Loucy (cell line): ENCODE measurements around the gene CORO2B.

ENCODE experiments used
- H2AFZ ChIP-seq: fragments of 200-600 bp; sonication (generic); 2 replicates; pipeline ENCODE4 v1.6.0; 2016; ENCODE audit warnings: antibody characterized with exemption, mild to moderate bottlenecking, low read length, moderate library complexity
- H3F3A ChIP-seq: fragments of 200-600 bp; 2 replicates; pipeline ENCODE4 v1.6.0; 2016; ENCODE audit warnings: antibody characterized with exemption, low read depth, mild to moderate bottlenecking
- H3K27me3 ChIP-seq: fragments of 200-600 bp; sonication (generic); 2 replicates; pipeline ENCODE4 v1.6.1; 2014; ENCODE audit warnings: low read length, mild to moderate bottlenecking; ENCODE audit not compliant: insufficient read depth, poor library complexity, severe bottlenecking
- H3K36me3 ChIP-seq: fragments of 200-600 bp; sonication (generic); 2 replicates; pipeline ENCODE4 v1.6.1; 2016; ENCODE audit warnings: low read length; ENCODE audit not compliant: insufficient read depth
- H3K4me1 ChIP-seq: fragments of 200-600 bp; sonication (generic); 2 replicates; pipeline ENCODE4 v1.5.1; 2014; ENCODE audit warnings: low read length, mild to moderate bottlenecking; ENCODE audit not compliant: insufficient read depth, poor library complexity, severe bottlenecking
- H3K4me2 ChIP-seq: fragments of 200-600 bp; sonication (generic); 2 replicates; pipeline ENCODE4 v1.6.0; 2014; ENCODE audit warnings: antibody characterized with exemption, low read length, low read depth, mild to moderate bottlenecking; ENCODE audit not compliant: poor library complexity, severe bottlenecking
- H3K4me3 ChIP-seq: fragments of 200-600 bp; sonication (generic); 2 replicates; pipeline ENCODE4 v1.5.1; 2014; ENCODE audit warnings: low read length, mild to moderate bottlenecking, mixed read lengths; ENCODE audit not compliant: poor library complexity, severe bottlenecking
- H3K79me2 ChIP-seq: fragments of 200-600 bp; sonication (generic); 2 replicates; pipeline ENCODE4 v1.6.1; 2014; ENCODE audit warnings: low read length; ENCODE audit not compliant: insufficient read depth
- H3K9ac ChIP-seq: fragments of 200-600 bp; sonication (generic); 2 replicates; pipeline ENCODE4 v1.6.0; 2014; ENCODE audit warnings: mild to moderate bottlenecking, low read depth, low read length, moderate library complexity; ENCODE audit not compliant: poor library complexity, severe bottlenecking
- H3K9me2 ChIP-seq: fragments of 200-600 bp; sonication (generic); replicated peaks from 2 replicates; pipeline ENCODE4 v1.6.1; 2016; ENCODE audit warnings: low read depth, low read length, mixed read lengths
- H3K9me3 ChIP-seq: fragments of 200-600 bp; sonication (generic); 2 replicates; pipeline ENCODE4 v1.6.1; 2014; ENCODE audit warnings: mild to moderate bottlenecking, antibody characterized with exemption, low read length, low read depth; ENCODE audit not compliant: insufficient read depth
- H4K20me1 ChIP-seq: fragments of 200-600 bp; sonication (generic); 2 replicates; pipeline ENCODE4 v1.6.0; 2014; ENCODE audit warnings: antibody characterized with exemption, low read length, mild to moderate bottlenecking; ENCODE audit not compliant: insufficient read depth, poor library complexity, severe bottlenecking
- CTCF ChIP-seq: fragments of 200-600 bp; sonication (generic); conservative IDR thresholded peaks from 2 replicates; pipeline ENCODE4 v1.5.1; 2014; ENCODE audit warnings: mild to moderate bottlenecking, antibody characterized with exemption, low read length
- EZH2phosphoT487 ChIP-seq: fragments of 200-600 bp; IDR thresholded peaks from 2 replicates; pipeline ENCODE4 v1.6.1; 2018; ENCODE audit warnings: antibody characterized with exemption, mild to moderate bottlenecking, moderate library complexity, borderline replicate concordance

The CORO2B gene

DNA sequence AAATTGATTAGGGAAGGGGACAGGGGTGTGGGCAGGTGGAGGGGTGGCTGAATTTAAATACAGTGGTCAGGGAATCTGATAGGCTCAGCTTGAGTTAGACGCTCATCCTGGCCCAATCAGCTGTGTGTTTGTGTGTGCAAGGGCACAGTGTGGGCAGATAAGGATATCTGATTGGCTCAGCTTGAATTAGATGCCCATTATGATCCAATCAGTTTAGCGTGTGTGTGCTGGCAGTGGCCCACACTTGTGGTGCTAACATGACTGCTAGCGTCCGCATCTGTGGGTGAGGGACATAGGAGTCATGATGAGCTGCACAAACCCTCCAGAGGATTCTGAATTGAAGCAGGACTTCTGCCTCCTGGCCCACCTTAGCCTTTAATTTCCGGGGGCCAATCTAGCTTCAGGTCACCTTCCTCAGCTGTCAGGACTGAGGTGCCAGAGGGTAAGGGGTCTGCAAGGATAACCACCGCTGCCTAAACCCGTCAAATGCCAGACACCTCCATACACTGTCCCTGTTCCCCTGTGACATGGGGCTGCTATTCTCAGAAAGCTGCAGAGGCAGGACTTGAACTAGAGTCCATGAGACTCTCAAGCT lies 97.3 kb downstream of the CORO2B start:
- Histone ChIP-seq H2AFZ (peak overlapping the region; percentile 30; the same call in 1 of the 2 replicates), H3K27me3 (no peaks in the 10 kb centered on the region), H3K79me2 (no peaks in the 10 kb centered on the region), H4K20me1 (no peaks in the 10 kb centered on the region), H3K4me3 (no peak overlapping the region), H3K4me1 (peaks cover 2% of the 10 kb centered on the region), H3K9me3 (no peaks in the 10 kb centered on the region), H3K9ac (no peak overlapping the region), H3K9me2 (no peaks in the 10 kb centered on the region), H3F3A (no peaks in the 10 kb centered on the region), H3K4me2 (no peak overlapping the region), H3K36me3 (no peaks in the 10 kb centered on the region)
- TF ChIP-seq CTCF: no peak
- no peak for TF ChIP-seq EZH2phosphoT487

- Histone ChIP-seq H3K4me2 (no peak overlapping the region), H3K9ac (no peak overlapping the region), H2AFZ (no peak overlapping the region), H3K4me1 (peaks cover 2% of the 10 kb centered on the region), H3F3A (no peaks in the 10 kb centered on the region), H3K4me3 (no peak overlapping the region), H3K9me2 (no peaks in the 10 kb centered on the region), H3K9me3 (no peaks in the 10 kb centered on the region), H4K20me1 (no peaks in the 10 kb centered on the region), H3K36me3 (no peaks in the 10 kb centered on the region), H3K27me3 (no peaks in the 10 kb centered on the region), H3K79me2 (no peaks in the 10 kb centered on the region)
- TF ChIP-seq EZH2phosphoT487 (no peak), CTCF (no peak)
These were observed 98.1 kb downstream of the CORO2B start for GRCh38 chr15:68676926-68677325.

GRCh38 chr15:68677996-68678395 lies 99.2 kb downstream of the CORO2B start:
- no peak for TF ChIP-seq EZH2phosphoT487
- TF ChIP-seq CTCF: no peak
- no peaks in the 10 kb centered on the region for H3F3A ChIP-seq

More at GRCh38 chr15:68677996-68678395, 99.2 kb downstream of the CORO2B start:
- Histone ChIP-seq H3K9ac (no peak overlapping the region), H3K79me2 (no peaks in the 10 kb centered on the region), H3K4me1 (peaks cover 2% of the 10 kb centered on the region), H3K4me2 (no peak overlapping the region), H3K36me3 (no peaks in the 10 kb centered on the region), H3K9me3 (no peaks in the 10 kb centered on the region), H3K9me2 (no peaks in the 10 kb centered on the region), H3K4me3 (no peak overlapping the region), H3K27me3 (no peaks in the 10 kb centered on the region), H2AFZ (no peak overlapping the region), H4K20me1 (no peaks in the 10 kb centered on the region)
